ENCODE data around the gene NCOR2. TPM values are rescaled to one million over a fixed set of nuclear protein-coding genes. Genes with fewer than 3 reads are reported as not detected.

The NCOR2 gene
- total and polyA plus RNA-seq, 2 donors (not counting 3 experiments of a cell fraction or from before 2014, with no cell fraction given) = 26.5 to 241 TPM

GRCh38 chr12:124562796-124563181, 4.6 kb downstream of the NCOR2 start:
- dilution Hi-C loops (cut with MboI; ENCODE audit: extremely low pct_ligation_motif_present, low sequenced_read_pairs) (loop anchor here (25.0 kb wide), 1 partner anchor 125 kb away; no protein-coding TSS in a partner anchor), intact Hi-C loops (cut with micrococcal nuclease) (no loop called here)
- Histone ChIP-seq H3K4me2 (ENCODE audit: insufficient read depth, low read length) (no peak overlapping the region), H3K4me1 (ENCODE audit: control insufficient read depth, extremely low read depth, insufficient read depth, low read length) (peaks cover 6% of the 10 kb centered on the region), H3K9me1 (replicated peaks; ENCODE audit: control insufficient read depth, extremely low read depth, insufficient read depth, low read length) (no peaks in the 10 kb centered on the region), H3K4me3 (replicated peaks in 1 of 3; ENCODE audit: insufficient read depth in 1 of 3, low read depth in 1 of 3, low read length in 3 of 3) (no peak overlapping the region), H2AFZ (ENCODE audit: low read depth, low read length) (no peak overlapping the region), H3K27me3 (ENCODE audit: control insufficient read depth in 2 of 2, insufficient read depth in 2 of 2, low read length in 2 of 2) (no peaks in the 10 kb centered on the region), H3K9ac (replicated peaks; ENCODE audit: extremely low read depth, insufficient read depth, low read length) (no peak overlapping the region), H3K79me2 (ENCODE audit: control insufficient read depth, insufficient read depth, low read length) (peaks cover 89% of the 10 kb centered on the region), H4K20me1 (replicated peaks; ENCODE audit: control insufficient read depth, extremely low read depth, insufficient read depth, low read length) (peaks cover 4% of the 10 kb centered on the region), H3K27ac (ENCODE audit: insufficient read depth, low read depth, low read length) (no peak overlapping the region), H3K9me3 (replicated peaks; ENCODE audit: control insufficient read depth, insufficient read depth, low read length) (no peaks in the 10 kb centered on the region), H3K36me3 (ENCODE audit: control insufficient read depth in 2 of 2, extremely low read depth in 1 of 2, insufficient read depth in 2 of 2, low read length in 2 of 2) (no peaks in the 10 kb centered on the region)
- DNase-seq (ENCODE audit: low read depth, low spot score) (no peak), FAIRE-seq (no peak)
- POLR2A ChIA-PET = interaction anchor here (1.1 kb wide), 1 partner anchor 57 kb away, joined by 3 read pairs; no protein-coding TSS in a partner anchor
- TF ChIP-seq MYC (IDR thresholded peaks at IDR 0.05; ENCODE audit: low read depth, low read length) (no peak), JUN (IDR thresholded peaks at IDR 0.05; ENCODE audit: borderline replicate concordance, insufficient read depth, insufficient read length, low read depth) (no peak), POLR2A (IDR thresholded peaks at IDR 0.05; ENCODE audit: low read depth, low read length) (no peak), CTCF (IDR thresholded peaks at IDR 0.05; ENCODE audit: extremely low read depth in 1 of 2, insufficient read depth in 1 of 2, low read depth in 1 of 2, low read length in 2 of 2) (no peak), MAX (IDR thresholded peaks at IDR 0.05; ENCODE audit: insufficient read depth, insufficient read length) (no peak), FOS (IDR thresholded peaks at IDR 0.05; ENCODE audit: borderline replicate concordance, insufficient read depth, low read length) (no peak), GATA2 (IDR thresholded peaks at IDR 0.05; ENCODE audit: insufficient read depth, insufficient read length, low read depth, low read length) (no peak), POLR2AphosphoS5 (IDR thresholded peaks at IDR 0.05; ENCODE audit: insufficient read depth, low read depth, low read length) (no peak), EZH2 (IDR thresholded peaks at IDR 0.05; ENCODE audit: borderline replicate concordance, low read depth, low read length, severe bottlenecking) (no peak)
- no TSS peak for BruUV-seq (replicated peaks)
- CTCF ChIA-PET = interaction anchor here (0.7 to 1.4 kb wide), 6 partner anchors 12 to 183 kb away, joined by 3 to 4 read pairs (median 3); no protein-coding TSS in a partner anchor
